IPS-15b (cell line): ENCODE results near the gene NUP214.

Source experiments
- H3K27me3 ChIP-seq: one replicate; pipeline ENCODE4 v1.6.1; 2013; ENCODE audit warnings: low read length; ENCODE audit not compliant: control insufficient read depth, insufficient read depth
- H3K36me3 ChIP-seq: one replicate; pipeline ENCODE4 v1.6.1; 2013; ENCODE audit warnings: low read length; ENCODE audit not compliant: control insufficient read depth, insufficient read depth
- H3K4me1 ChIP-seq: one replicate; pipeline ENCODE4 v1.6.1; 2013; ENCODE audit warnings: mild to moderate bottlenecking, low read length; ENCODE audit not compliant: control insufficient read depth, insufficient read depth
- H3K4me3 ChIP-seq: one replicate; pipeline ENCODE4 v1.5.1; 2013; ENCODE audit warnings: low read depth, low read length
- H3K9ac ChIP-seq: one replicate; pipeline ENCODE4 v1.6.1; 2013; ENCODE audit warnings: low read depth, mild to moderate bottlenecking, low read length
- H3K9me3 ChIP-seq: one replicate; pipeline ENCODE4 v1.6.1; 2013; ENCODE audit warnings: mild to moderate bottlenecking, low read length; ENCODE audit not compliant: control insufficient read depth, insufficient read depth

The NUP214 gene

DNA sequence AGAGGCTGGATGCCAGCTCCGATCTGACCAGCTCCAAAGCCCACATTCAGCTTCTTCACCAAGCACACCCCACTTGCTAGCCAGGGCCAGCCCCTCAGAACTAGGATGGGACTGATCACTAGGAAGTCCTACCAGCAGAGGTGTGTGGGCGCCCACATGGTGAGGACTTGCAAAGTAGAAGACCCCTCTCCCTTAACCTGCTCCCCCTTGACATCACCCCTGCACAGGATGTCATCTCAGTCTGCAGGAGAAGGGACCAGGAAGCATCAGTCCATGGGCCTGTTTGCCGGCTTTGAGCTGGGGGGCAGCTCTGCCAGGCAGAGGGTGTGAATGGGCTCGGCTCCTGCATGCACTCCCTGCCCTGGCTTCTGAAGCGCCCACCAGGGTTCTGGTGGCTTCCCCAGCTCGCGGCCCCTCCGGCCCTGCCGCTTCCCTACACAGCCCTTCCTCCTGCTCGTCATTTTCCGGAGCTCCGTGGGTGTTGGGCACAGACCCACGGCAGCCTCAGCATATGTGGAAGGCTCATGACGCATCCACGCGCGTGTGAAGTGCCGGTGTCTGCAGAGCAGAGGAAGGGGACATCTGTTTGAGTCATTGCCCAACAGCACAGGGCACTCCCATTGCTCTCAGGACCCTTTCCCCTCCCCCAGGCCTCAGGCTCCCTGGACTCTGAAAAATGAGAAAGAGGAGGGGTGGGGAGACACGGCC, 154.6 kb downstream of the NUP214 start:
- H3K4me3 ChIP-seq, result no peak overlapping the region
- no peaks in the 10 kb centered on the region for H3K9me3 ChIP-seq
- H3K4me1 ChIP-seq, result peaks cover 5% of the 10 kb centered on the region
- H3K9ac ChIP-seq, result no peak overlapping the region
- no peaks in the 10 kb centered on the region for H3K36me3 ChIP-seq
- H3K27me3 ChIP-seq, result peaks cover 22% of the 10 kb centered on the region

DNA sequence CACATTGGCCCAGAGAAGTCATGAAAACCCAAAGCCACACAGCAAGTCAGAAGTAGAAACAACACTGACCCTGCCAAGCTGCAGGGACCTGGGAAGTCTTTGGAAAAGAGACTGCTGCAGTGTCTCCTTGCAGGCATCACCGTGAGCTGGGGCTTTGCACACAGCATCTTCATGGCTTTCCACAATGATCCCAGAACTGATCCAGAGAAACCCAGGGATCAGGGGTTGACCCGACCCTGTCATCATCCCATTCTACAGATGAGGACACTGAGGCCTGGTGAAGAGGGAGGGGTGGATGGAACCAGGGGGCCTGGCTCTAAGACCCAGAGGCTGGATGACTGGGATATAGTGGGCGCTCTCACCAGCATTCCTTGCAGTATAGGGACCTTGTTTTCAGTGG, 155.3 kb downstream of the NUP214 start:
- no peaks in the 10 kb centered on the region for H3K9me3 ChIP-seq
- peaks cover 19% of the 10 kb centered on the region for H3K27me3 ChIP-seq
- H3K9ac ChIP-seq, result no peak overlapping the region
- no peak overlapping the region for H3K4me3 ChIP-seq
- peaks cover 3% of the 10 kb centered on the region for H3K4me1 ChIP-seq
- H3K36me3 ChIP-seq, result no peaks in the 10 kb centered on the region

DNA sequence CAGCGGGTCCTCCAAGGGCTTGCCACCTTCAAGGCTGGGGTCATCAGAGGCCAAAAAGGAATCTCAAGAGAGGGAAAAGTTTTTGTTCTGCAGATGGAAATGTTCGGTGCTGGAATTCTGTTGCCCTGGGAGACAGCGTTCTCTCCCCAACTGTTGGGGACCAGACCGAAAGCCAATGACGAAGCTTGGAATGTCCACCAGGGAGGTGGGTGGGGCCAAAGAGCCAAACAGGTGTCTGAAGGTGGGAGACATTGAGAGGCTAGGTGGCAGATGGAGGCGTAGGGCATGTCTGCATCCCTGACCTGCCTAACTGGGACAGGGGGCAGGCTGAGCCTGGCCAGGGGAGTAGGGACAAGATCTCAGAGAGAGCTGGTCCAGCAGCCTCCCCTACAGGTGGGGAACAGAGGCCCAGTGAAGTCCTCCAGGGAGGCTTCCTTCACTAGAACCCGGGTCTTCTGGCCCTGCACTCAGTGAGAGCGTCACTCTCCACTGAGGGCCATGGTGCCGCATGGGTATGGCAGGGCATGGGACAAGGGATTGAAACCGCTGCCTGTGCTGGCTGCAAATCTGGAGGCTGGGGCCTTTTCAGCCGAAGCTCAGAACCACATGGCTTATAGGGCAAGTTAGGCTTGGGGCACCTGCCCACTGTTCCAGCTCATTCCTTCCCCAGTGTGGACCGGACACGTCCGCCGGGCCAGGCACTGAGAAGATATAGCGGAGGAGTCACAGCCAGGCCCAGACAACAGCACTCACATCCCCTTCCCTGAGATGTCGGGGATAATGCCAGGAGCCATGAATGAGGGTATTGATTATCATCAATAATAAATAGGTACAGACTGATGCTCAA, 156.0 kb downstream of the NUP214 start:
- Histone ChIP-seq H3K27me3 (peaks cover 12% of the 10 kb centered on the region), H3K9me3 (no peaks in the 10 kb centered on the region), H3K4me3 (no peak overlapping the region), H3K36me3 (no peaks in the 10 kb centered on the region), H3K9ac (no peak overlapping the region), H3K4me1 (no peaks in the 10 kb centered on the region)

DNA sequence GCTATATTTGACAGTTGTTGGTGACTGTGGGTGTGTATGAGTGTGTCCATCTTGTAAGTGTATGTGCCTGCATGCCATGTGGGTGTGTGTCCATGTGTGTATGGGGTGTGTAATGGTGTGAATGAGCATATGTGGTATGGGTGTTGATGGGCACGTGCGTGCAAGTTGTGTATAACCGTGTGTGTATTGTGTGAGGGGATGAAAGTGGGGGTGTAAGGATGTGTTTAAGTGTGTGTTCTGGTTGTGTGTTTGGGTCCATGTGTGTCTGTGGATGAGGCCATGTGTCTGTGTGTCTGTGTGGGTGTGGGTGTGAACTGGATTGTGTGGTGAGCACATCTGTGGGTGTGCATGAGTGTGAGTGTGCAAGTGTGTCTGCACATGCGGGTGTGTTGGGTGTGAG, 156.8 kb downstream of the NUP214 start:
- Histone ChIP-seq H3K9me3 (no peaks in the 10 kb centered on the region), H3K4me3 (peak overlapping the region; percentile 6)

DNA sequence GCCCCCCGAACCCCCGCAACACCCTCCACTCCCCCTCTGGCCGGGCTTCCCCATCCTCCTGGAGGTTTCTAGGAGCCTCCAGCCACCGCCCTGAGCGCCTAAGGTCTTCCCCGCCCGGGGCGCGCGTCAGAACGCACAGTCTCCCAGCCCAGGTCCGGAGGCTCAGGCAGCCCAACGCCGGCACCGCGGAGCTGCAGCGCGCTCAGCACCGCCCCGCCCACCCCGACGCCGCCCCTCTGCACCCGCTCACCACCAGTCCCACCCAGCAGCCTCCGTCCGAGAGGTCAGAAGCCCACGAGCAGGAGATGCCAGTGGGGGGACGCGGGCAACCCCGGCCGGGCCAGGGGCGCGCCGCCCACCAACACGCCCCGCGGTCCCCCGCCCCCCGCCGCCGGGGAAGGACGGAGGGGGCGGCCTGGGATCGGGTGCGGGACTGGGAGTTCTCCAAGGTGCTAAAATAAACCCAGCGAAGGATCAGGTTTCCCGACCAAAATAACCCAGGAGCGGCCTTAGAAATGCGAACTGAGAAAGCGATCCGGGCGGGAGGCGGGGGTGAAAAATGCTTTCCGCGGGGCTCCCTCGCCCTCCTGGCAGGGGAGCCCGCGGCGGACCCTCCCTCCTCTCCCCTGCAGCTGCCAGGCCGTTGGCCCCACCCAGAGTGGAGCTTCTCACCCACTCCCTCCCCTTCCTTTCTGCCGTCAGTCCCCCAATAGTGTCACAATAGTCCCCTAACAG, 157.5 kb downstream of the NUP214 start:
- Histone ChIP-seq H3K9ac (no peak overlapping the region), H3K4me1 (no peaks in the 10 kb centered on the region), H3K4me3 (peak overlapping the region; percentile 39), H3K36me3 (no peaks in the 10 kb centered on the region), H3K27me3 (peaks cover 11% of the 10 kb centered on the region), H3K9me3 (no peaks in the 10 kb centered on the region)

More for the DNA sequence above, 156.8 kb downstream of the NUP214 start:
- H3K36me3 ChIP-seq, result no peaks in the 10 kb centered on the region
- H3K4me1 ChIP-seq, result no peaks in the 10 kb centered on the region
- H3K27me3 ChIP-seq, result peaks cover 11% of the 10 kb centered on the region
- no peak overlapping the region for H3K9ac ChIP-seq
